CD14-positive monocyte (primary cell): ENCODE data around the gene CSMD2. TPM values are rescaled to one million over a fixed set of nuclear protein-coding genes. Genes with fewer than 3 reads are reported as not detected.

ENCODE experiments used
- DNase-seq, 3 donors: peaks; one replicate each; pipeline ENCODE4 v3.0.0-alpha.2; 2011 to 2022
- H2AFZ ChIP-seq: 2 replicates; pipeline ENCODE4 v1.6.0; 2012; ENCODE audit warnings: mild to moderate bottlenecking, low read depth, low read length, inconsistent platforms; ENCODE audit not compliant: insufficient read depth, poor library complexity, severe bottlenecking
- H3K27ac ChIP-seq, 2 donors: 1 replicate in 1 of 2; 2 replicates in 1 of 2; pipeline ENCODE4 v1.5.1; 2012 to 2013; ENCODE audit warnings: low read length in 2 of 2, control low read depth in 1 of 2, inconsistent platforms in 1 of 2, low read depth in 1 of 2, mild to moderate bottlenecking in 1 of 2
- H3K27me3 ChIP-seq, 2 donors: one replicate each; pipeline versions ENCODE4 v1.6.0 to v1.6.1; 2011 to 2013; ENCODE audit warnings: low read length in 2 of 2; ENCODE audit not compliant: control insufficient read depth in 2 of 2, insufficient read depth in 2 of 2
- H3K36me3 ChIP-seq, 2 donors: replicated peaks in 1 of 2; 1 replicate in 1 of 2; 2 replicates in 1 of 2; pipeline versions ENCODE4 v1.5.1 to v1.6.1; 2012 to 2013; ENCODE audit warnings: low read length in 2 of 2, control low read depth in 1 of 2, inconsistent platforms in 1 of 2, mild to moderate bottlenecking in 1 of 2; ENCODE audit not compliant: insufficient read depth in 2 of 2, control insufficient read depth in 1 of 2
- H3K4me1 ChIP-seq, 2 donors: 1 replicate in 1 of 2; 2 replicates in 1 of 2; pipeline versions ENCODE4 v1.5.1 to v1.6.1; 2012 to 2013; ENCODE audit warnings: low read length in 2 of 2, control low read depth in 1 of 2, inconsistent platforms in 1 of 2, mild to moderate bottlenecking in 1 of 2, moderate library complexity in 1 of 2; ENCODE audit not compliant: insufficient read depth in 2 of 2, control insufficient read depth in 1 of 2
- H3K4me2 ChIP-seq: replicated peaks from 2 replicates; pipeline ENCODE3; 2012; ENCODE audit warnings: low read length, moderate library complexity, mild to moderate bottlenecking; ENCODE audit not compliant: poor library complexity, severe bottlenecking; ENCODE audit errors: extremely low read depth
- H3K4me3 ChIP-seq, 3 experiments: fragments of 200-600 bp in 1 of 3; sonication (generic) in 1 of 3; replicated peaks in 1 of 3; 1 replicate in 2 of 3; 2 replicates in 1 of 3; pipeline ENCODE4 v1.5.1; 2011 to 2013; ENCODE audit warnings: low read length in 3 of 3, mild to moderate bottlenecking in 3 of 3, control low read depth in 2 of 3, low read depth in 2 of 3, inconsistent platforms in 1 of 3, moderate library complexity in 1 of 3
- H3K79me2 ChIP-seq: 2 replicates; pipeline ENCODE4 v1.6.0; 2012; ENCODE audit warnings: mild to moderate bottlenecking, control low read depth, inconsistent platforms, low read length, moderate library complexity; ENCODE audit not compliant: insufficient read depth
- H3K9ac ChIP-seq: 2 replicates; pipeline ENCODE4 v1.6.0; 2017; ENCODE audit warnings: low read length, mild to moderate bottlenecking; ENCODE audit not compliant: insufficient read depth, poor library complexity, severe bottlenecking
- H3K9me3 ChIP-seq, 2 donors: replicated peaks in 1 of 2; 1 replicate in 1 of 2; 2 replicates in 1 of 2; pipeline versions ENCODE4 v1.5.1 to v1.6.1; 2012 to 2013; ENCODE audit warnings: low read length in 2 of 2, control low read depth in 1 of 2; ENCODE audit not compliant: control insufficient read depth in 1 of 2, insufficient read depth in 1 of 2
- H4K20me1 ChIP-seq: 2 replicates; pipeline ENCODE4 v1.6.0; 2012; ENCODE audit warnings: mild to moderate bottlenecking, low read length, control low read depth, moderate library complexity; ENCODE audit not compliant: insufficient read depth
- H3K27ac Mint-ChIP-seq, 7 donors: one replicate each; pipeline ENCODE4 v1.8.0; 2020; ENCODE audit warnings: mild to moderate bottlenecking in 7 of 7, mixed read lengths in 7 of 7, moderate library complexity in 6 of 7, inconsistent platforms in 2 of 7
- H3K27me3 Mint-ChIP-seq, 3 donors: one replicate each; pipeline ENCODE4 v1.8.0; 2021 to 2022; ENCODE audit warnings: low read depth in 3 of 3, mild to moderate bottlenecking in 3 of 3, mixed read lengths in 3 of 3, moderate library complexity in 3 of 3, inconsistent platforms in 1 of 3
- H3K36me3 Mint-ChIP-seq, 2 donors: one replicate each; pipeline ENCODE4 v1.8.0; 2020; ENCODE audit warnings: mixed read lengths in 2 of 2, inconsistent platforms in 1 of 2, mild to moderate bottlenecking in 1 of 2
- H3K4me1 Mint-ChIP-seq: one replicate; pipeline ENCODE4 v1.8.0; 2020; ENCODE audit warnings: mild to moderate bottlenecking, mixed read lengths
- H3K4me3 Mint-ChIP-seq, 2 donors: one replicate each; pipeline ENCODE4 v1.8.0; 2020; ENCODE audit warnings: mild to moderate bottlenecking in 2 of 2, mixed read lengths in 2 of 2, moderate library complexity in 1 of 2
- H3K9me3 Mint-ChIP-seq, 7 donors: one replicate each; pipeline ENCODE4 v1.8.0; 2020 to 2022; ENCODE audit warnings: mixed read lengths in 7 of 7, mild to moderate bottlenecking in 6 of 7, moderate library complexity in 6 of 7, inconsistent platforms in 2 of 7
- WGBS: methylation state at CpG from one replicate; pipeline ENCODE4 v1.1.5; 2013; ENCODE audit warnings: missing lambda C conversion rate; ENCODE audit not compliant: insufficient coverage; 5-methylcytosine and 5-hydroxymethylcytosine counted together
- intact Hi-C, 2 donors: fragments of 100-400 bp; cut with micrococcal nuclease; formaldehyde crosslinking; loops; one replicate each; pipeline versions ENCODE4 v1.15.0 to v1.15.1; 2023
- polyA plus RNA-seq, 3 donors: library from polyadenylated mRNA; depleted of rRNA in 1 of 3; unstranded in 2 of 3; stranded (reverse) in 1 of 3; fragments of 300-500 nt in 2 of 3; fragments of >200 nt in 1 of 3; fragmentation: Illumina TruSeq in 2 of 3; gene quantifications; 1 replicate in 2 of 3; 2 replicates in 1 of 3; pipeline ENCODE4 v1.2.3, GENCODE V29; 2012 to 2021
- TF ChIP-seq, protein P1 (sequence below): fragments of 200-600 bp; IDR thresholded peaks from one replicate; pipeline ENCODE4 v1.8.0; 2022; ENCODE audit warnings: antibody characterized with exemption, mild to moderate bottlenecking

Gene CSMD2
- polyA plus RNA-seq, 3 donors = 0.04 TPM; not detected in 2

DNA sequence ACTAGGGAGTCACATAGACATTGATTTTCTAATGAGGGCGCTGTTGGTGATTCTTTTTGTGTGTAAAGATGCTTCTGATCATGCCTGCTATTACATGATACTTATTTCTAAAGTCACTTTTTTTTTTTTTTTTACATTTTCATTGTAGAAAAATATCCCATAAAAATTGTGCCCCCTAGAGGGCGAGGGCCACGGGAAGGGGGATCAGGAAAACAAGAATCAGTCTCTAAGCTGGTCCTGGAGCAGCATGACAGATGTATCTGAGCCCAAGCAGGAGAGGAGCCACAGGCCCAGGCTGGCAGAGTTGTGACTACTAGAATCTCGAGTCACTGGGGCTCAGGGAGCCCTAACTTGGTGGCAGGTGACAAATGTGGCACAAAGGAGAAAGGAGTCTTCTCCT, 664.5 kb downstream of the CSMD2 start:
- no peak overlapping the region for H3K4me3 Mint-ChIP-seq
- TF ChIP-seq, protein P1, sequence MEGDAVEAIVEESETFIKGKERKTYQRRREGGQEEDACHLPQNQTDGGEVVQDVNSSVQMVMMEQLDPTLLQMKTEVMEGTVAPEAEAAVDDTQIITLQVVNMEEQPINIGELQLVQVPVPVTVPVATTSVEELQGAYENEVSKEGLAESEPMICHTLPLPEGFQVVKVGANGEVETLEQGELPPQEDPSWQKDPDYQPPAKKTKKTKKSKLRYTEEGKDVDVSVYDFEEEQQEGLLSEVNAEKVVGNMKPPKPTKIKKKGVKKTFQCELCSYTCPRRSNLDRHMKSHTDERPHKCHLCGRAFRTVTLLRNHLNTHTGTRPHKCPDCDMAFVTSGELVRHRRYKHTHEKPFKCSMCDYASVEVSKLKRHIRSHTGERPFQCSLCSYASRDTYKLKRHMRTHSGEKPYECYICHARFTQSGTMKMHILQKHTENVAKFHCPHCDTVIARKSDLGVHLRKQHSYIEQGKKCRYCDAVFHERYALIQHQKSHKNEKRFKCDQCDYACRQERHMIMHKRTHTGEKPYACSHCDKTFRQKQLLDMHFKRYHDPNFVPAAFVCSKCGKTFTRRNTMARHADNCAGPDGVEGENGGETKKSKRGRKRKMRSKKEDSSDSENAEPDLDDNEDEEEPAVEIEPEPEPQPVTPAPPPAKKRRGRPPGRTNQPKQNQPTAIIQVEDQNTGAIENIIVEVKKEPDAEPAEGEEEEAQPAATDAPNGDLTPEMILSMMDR = no peak
- H3K9ac ChIP-seq = no peak overlapping the region
- H3K9me3 ChIP-seq = peaks cover 8 to 21% of the 10 kb centered on the region in 2 donors
- H3K4me2 ChIP-seq = no peak overlapping the region
- H3K36me3 ChIP-seq = no peaks in the 10 kb centered on the region
- H3K27me3 Mint-ChIP-seq = peaks cover 0 to 5% (median 4%) of the 10 kb centered on the region in 3 donors
- no peaks in the 10 kb centered on the region for H4K20me1 ChIP-seq
- H3K4me1 Mint-ChIP-seq = peaks cover 13% of the 10 kb centered on the region
- no peaks in the 10 kb centered on the region for H3K79me2 ChIP-seq
- H3K4me3 ChIP-seq = no peak overlapping the region
- H3K36me3 Mint-ChIP-seq = peaks cover 0 to 1% of the 10 kb centered on the region in 2 donors
- WGBS = 81% methylated on average over 2 of the region's 4 CpGs
- DNase-seq = no peak
- H3K27me3 ChIP-seq = no peaks in the 10 kb centered on the region
- no peak overlapping the region for H2AFZ ChIP-seq
- H3K9me3 Mint-ChIP-seq = peaks cover 16 to 33% (median 19%) of the 10 kb centered on the region in 7 donors
- intact Hi-C loops = no loop called here
- H3K27ac Mint-ChIP-seq = no peak overlapping the region
- peaks cover 0 to 2% of the 10 kb centered on the region in 2 donors for H3K4me1 ChIP-seq
- H3K27ac ChIP-seq = no peak overlapping the region

DNA sequence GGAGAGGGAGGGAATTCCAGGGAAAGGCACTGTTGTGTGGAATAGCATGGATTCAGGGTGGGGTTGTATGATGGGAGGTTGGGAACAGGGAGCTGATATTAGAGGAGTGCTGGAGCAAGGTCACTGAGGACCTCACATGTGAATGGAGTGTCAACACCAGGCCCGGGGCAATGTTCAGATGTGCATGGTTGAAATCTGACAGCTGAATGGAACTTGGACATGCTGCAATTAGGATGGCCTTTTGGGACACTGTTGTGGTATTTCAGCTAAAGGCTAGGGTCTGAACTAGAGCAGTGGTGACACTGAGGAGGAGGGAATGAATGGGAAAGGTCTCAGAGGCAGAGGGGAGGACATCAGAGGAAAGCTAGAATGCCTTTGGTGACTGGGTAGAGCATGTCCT, 667.6 kb downstream of the CSMD2 start:
- H3K27ac ChIP-seq = no peak overlapping the region
- H3K9me3 Mint-ChIP-seq = peaks cover 36 to 56% (median 45%) of the 10 kb centered on the region in 7 donors
- intact Hi-C loops = no loop called here

More for the DNA sequence above, 667.6 kb downstream of the CSMD2 start:
- peaks cover 37 to 50% of the 10 kb centered on the region in 2 donors for H3K9me3 ChIP-seq
- no peak overlapping the region for H3K4me3 Mint-ChIP-seq
- no peaks in the 10 kb centered on the region for H3K27me3 ChIP-seq
- H3K9ac ChIP-seq = no peak overlapping the region
- no peak overlapping the region for H3K27ac Mint-ChIP-seq
- 100% methylated on average over 1 of the region's 1 CpG for WGBS
- H2AFZ ChIP-seq = no peak overlapping the region
- H3K4me3 ChIP-seq = no peak overlapping the region
- H3K4me1 ChIP-seq = peaks cover 0 to 2% of the 10 kb centered on the region in 2 donors
- TF ChIP-seq, protein P1 = no peak
- H3K36me3 ChIP-seq = peaks cover 2 to 26% of the 10 kb centered on the region in 2 donors
- H3K79me2 ChIP-seq = no peaks in the 10 kb centered on the region
- H3K27me3 Mint-ChIP-seq = peaks cover 0 to 1% (median 0%) of the 10 kb centered on the region in 3 donors
- H3K4me2 ChIP-seq = no peak overlapping the region
- peaks cover 18 to 20% of the 10 kb centered on the region in 2 donors for H3K36me3 Mint-ChIP-seq
- no peaks in the 10 kb centered on the region for H4K20me1 ChIP-seq
- peaks cover 13% of the 10 kb centered on the region for H3K4me1 Mint-ChIP-seq
- no peak for DNase-seq
